AG04449 (cell line): ENCODE measurements around the gene MGRN1.

ENCODE experiments used
- CTCF ChIA-PET: fragments of 350-600 bp; formaldehyde crosslinking; extraction: SDS; loops from one replicate; lab custom pipeline; 2021; ENCODE audit warnings: antibody characterized with exemption; lab: Yijun Ruan, JAX
- POLR2A ChIA-PET: fragments of 400-600, 350-600 bp; formaldehyde crosslinking; extraction: SDS; loops from one replicate; lab custom pipeline; 2020; ENCODE audit warnings: antibody characterized with exemption, inconsistent platforms; lab: Yijun Ruan, JAX
- DNase-seq: peaks from one replicate; pipeline ENCODE4 v3.0.0-alpha.2; 2010; ENCODE audit warnings: low read depth, low spot score
- H3K4me3 ChIP-seq: 2 replicates; pipeline ENCODE4 v1.5.1; 2011; ENCODE audit warnings: low read depth, mild to moderate bottlenecking, control low read depth, low read length
- TF ChIP-seq, protein P1 (sequence below): IDR thresholded peaks from one replicate; pipeline ENCODE4 v1.5.1; 2011; ENCODE audit warnings: mild to moderate bottlenecking, moderate library complexity, low read length, control low read depth, inconsistent platforms; ENCODE audit not compliant: insufficient read depth; ENCODE audit errors: missing control alignments

The MGRN1 gene

DNA sequence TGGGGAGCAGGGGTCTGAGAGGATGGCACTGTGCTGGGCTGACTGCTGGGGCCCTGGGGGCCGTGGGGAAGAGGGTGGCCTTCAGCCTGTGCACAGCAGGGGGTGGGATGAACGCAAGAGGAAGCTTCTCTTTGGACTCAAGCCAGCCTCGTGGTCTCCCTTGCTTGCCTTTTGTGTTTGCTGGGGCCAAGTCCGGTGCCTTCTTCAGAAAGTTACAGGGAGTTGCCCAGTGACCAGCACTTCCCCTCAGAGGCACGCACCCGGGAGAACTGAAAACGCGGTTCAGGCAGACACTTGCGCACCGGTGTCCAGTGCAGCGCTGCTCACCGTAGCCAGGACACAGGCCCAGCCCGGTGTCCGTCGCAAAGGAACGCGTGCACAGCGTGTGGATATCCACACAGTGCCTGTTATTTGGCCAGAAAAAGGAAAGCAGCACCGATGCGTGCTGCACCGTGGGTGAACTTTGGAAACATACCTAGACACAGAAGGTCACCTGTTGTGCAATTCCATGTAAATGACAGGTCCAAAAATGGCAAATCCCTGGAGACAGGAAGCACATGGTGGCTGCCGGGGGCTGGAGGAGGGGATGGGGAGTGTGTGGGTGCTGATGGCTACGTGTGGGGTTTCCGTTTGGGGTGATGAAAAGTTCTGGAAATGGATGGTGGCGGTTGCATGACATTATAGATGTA is 39.3 kb downstream of the MGRN1 start:
- DNase-seq: no peak
- TF ChIP-seq, protein P1, sequence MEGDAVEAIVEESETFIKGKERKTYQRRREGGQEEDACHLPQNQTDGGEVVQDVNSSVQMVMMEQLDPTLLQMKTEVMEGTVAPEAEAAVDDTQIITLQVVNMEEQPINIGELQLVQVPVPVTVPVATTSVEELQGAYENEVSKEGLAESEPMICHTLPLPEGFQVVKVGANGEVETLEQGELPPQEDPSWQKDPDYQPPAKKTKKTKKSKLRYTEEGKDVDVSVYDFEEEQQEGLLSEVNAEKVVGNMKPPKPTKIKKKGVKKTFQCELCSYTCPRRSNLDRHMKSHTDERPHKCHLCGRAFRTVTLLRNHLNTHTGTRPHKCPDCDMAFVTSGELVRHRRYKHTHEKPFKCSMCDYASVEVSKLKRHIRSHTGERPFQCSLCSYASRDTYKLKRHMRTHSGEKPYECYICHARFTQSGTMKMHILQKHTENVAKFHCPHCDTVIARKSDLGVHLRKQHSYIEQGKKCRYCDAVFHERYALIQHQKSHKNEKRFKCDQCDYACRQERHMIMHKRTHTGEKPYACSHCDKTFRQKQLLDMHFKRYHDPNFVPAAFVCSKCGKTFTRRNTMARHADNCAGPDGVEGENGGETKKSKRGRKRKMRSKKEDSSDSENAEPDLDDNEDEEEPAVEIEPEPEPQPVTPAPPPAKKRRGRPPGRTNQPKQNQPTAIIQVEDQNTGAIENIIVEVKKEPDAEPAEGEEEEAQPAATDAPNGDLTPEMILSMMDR: no peak
- ChIA-PET POLR2A (no interaction called here), CTCF (no interaction called here)
- H3K4me3 ChIP-seq: no peak overlapping the region

DNA sequence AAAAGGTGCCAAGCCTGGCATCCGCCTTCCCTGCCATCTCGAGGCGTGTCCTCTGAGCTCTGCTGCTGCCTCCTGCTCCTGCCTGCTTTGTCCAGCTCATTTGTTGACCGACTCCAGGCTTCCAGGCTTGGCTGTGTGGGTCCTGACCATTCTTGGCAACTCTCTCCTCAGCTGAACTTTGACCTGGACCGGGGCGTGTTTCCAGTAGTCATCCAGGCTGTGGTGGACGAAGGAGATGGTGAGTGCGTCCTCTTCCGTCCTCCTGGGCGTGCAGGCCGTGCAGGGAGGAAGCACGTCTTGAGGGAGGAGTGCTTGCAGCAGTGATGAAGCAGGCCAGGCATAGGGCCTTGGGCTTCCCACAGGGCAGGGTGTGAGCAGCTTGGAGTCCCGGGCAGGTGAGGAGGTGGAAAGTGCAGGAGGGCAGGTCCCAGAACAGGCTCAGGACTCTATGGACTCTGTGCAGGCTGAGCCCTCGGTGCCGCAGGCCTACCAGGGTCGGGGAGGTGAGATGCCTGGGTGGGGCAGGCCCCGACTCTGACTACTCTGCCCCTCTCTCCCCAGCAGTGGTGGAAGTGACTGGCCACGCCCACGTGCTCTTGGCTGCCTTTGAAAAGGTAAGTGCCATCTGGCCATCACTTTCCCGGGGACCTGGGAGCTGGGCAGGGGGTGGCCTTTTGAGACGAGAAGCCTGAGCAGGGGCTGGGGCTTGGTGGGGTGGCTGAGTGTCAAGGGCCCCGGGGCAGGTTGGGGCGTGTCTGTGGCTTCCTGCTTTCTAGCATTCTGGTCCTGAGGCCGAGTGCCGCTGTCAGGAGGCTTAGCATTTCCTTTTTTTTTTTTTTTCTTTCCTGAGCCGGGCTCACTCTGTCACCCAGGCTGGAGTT is 40.2 kb downstream of the MGRN1 start:
- ChIA-PET CTCF (no interaction called here), POLR2A (no interaction called here)
- H3K4me3 ChIP-seq: no peak overlapping the region
- DNase-seq: no peak
- TF ChIP-seq, protein P1: no peak

DNA sequence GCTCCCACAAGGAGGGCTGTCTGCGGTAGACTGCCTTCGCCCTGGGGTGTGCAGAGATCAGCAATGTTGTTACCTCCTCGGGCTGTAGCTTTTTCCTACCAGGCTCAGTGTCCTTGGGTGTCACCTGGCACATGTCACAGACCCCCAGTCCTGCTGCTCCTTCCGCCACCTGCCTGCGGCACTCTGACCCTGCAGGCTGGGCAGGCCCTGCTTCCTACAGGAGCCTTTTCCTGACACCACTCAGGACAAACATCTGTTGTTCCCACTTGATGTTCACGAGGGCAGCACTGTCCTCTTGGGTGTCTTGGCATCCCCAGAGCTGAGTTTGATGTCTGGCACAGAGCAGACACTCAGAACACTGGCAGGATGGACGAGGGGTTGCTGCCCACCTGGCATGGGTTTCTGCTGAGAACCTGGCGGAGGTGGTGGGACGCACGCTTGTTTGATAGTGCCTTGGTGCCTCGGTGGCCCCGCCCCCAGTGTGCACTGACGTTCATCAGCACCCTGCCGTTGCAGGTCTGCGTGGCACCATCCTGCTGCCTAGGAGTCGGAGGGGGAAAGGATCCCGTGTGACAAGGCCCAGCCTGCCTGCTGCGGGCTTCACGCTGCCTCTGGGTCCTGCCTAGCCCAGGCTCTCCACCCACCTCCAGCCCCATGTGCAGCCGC is 42.0 kb downstream of the MGRN1 start:
- ChIA-PET CTCF (no interaction called here), POLR2A (no interaction called here)
- H3K4me3 ChIP-seq: no peak overlapping the region
- no peak for DNase-seq
- TF ChIP-seq, protein P1: no peak

DNA sequence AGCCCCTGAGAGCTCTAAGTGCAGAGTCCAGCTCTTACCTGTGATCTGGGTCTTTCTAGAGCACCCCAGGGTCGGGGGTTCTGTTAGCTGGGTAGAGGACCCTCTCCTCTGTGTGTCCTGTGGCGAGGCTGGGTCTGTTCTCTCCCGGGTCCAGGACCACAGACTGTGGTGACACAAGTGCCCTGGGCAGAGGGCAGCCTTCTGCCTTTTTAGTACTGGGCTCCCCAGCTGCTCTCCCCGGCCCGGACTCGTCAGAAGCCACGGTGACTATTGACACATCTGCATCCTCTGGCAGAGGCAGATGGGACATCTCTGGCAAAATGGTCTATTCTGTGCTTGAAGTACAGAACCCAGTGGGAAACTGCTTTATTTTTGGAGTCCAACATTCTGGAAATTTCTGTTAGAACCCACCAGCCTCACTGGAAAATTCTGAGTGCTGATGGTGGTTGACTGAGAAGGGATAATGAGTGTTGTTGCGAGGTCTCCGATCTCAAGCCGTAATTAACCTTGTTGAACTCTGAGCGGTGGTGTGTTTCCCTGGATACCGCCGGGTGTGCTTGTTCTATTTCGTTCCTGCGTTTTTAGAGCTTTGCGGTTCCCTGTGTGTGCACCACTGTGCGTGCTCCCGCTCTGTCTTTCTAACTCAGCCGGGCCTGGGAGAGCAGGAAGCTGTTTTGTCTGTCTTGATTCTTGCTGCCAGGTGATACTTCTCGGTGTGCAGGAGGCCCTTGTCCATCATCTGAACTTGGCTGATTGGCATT is 42.8 kb downstream of the MGRN1 start:
- TF ChIP-seq, protein P1: no peak
- ChIA-PET POLR2A (no interaction called here), CTCF (no interaction called here)
- DNase-seq: no peak
- no peak overlapping the region for H3K4me3 ChIP-seq

DNA sequence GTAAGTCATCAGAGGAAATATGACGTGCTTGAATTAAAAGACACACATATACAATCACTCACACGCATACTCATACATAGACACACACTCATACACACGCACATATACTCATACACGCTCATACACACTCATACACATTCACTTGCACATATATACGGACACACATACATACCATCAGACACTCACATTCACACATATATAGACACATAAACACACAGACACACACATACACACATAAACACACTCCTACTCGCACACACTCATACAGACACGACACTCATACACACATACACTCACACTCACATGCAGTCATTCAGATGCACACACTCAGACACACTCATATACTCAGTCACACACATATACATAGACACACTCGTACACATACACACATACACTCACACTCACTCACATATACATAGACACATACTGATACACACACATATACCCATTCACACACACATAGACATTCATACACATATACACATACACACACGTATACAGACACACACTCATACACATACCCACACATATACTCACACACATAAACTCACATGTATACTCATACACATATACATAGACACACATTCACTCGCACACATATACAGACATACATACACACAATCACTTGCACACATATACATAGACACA is 43.8 kb downstream of the MGRN1 start:
- POLR2A ChIA-PET: no interaction called here
- no peak overlapping the region for H3K4me3 ChIP-seq
- no peak for DNase-seq
- CTCF ChIA-PET: no interaction called here
- TF ChIP-seq, protein P1: no peak
